H9 (cell line): ENCODE measurements around the gene SHH. TPM values are rescaled to one million over a fixed set of nuclear protein-coding genes. Genes with fewer than 3 reads are reported as not detected.

Experiments
- DNase-seq: peaks from one replicate; pipeline ENCODE4 v3.0.0-alpha.2; 2017
- H2AFZ ChIP-seq: one replicate; pipeline ENCODE4 v1.6.1; 2013; ENCODE audit warnings: mild to moderate bottlenecking, low read length, control low read depth, moderate library complexity
- H2AK5ac ChIP-seq: 2 replicates; pipeline ENCODE4 v1.6.1; 2013; ENCODE audit warnings: low read length, control low read depth, mixed read lengths; ENCODE audit not compliant: insufficient read length
- H2BK120ac ChIP-seq: one replicate; pipeline ENCODE4 v1.6.1; 2013; ENCODE audit warnings: low read depth, mild to moderate bottlenecking, low read length, control low read depth, inconsistent platforms; ENCODE audit not compliant: poor library complexity, severe bottlenecking
- H2BK12ac ChIP-seq: 2 replicates; pipeline ENCODE4 v1.6.1; 2013; ENCODE audit warnings: low read length, control low read depth, mixed read lengths, low read depth; ENCODE audit not compliant: insufficient read length
- H2BK15ac ChIP-seq: 2 replicates; pipeline ENCODE4 v1.6.1; 2013; ENCODE audit warnings: low read depth, low read length, control low read depth
- H2BK20ac ChIP-seq: one replicate; pipeline ENCODE4 v1.6.1; 2013; ENCODE audit warnings: low read depth, mild to moderate bottlenecking, low read length, control low read depth, inconsistent platforms; ENCODE audit not compliant: poor library complexity, severe bottlenecking
- H2BK5ac ChIP-seq: 2 replicates; pipeline ENCODE4 v1.6.1; 2013; ENCODE audit warnings: low read length, control low read depth, mixed read lengths; ENCODE audit not compliant: insufficient read length
- H3K14ac ChIP-seq: 2 replicates; pipeline ENCODE4 v1.6.1; 2013; ENCODE audit warnings: low read length, control low read depth; ENCODE audit not compliant: insufficient read depth
- H3K18ac ChIP-seq: 2 replicates; pipeline ENCODE4 v1.6.1; 2013; ENCODE audit warnings: low read depth, mild to moderate bottlenecking, mixed read lengths, low read length, control low read depth; ENCODE audit not compliant: insufficient read length
- H3K23ac ChIP-seq: 2 replicates; pipeline ENCODE4 v1.6.1; 2013; ENCODE audit warnings: low read length, control low read depth, mixed read lengths, low read depth; ENCODE audit not compliant: insufficient read length
- H3K23me2 ChIP-seq: 2 replicates; pipeline ENCODE4 v1.6.1; 2013; ENCODE audit warnings: low read depth, mild to moderate bottlenecking, mixed read lengths, low read length, control low read depth; ENCODE audit not compliant: insufficient read length, poor library complexity, severe bottlenecking
- H3K27ac ChIP-seq: 2 replicates; pipeline ENCODE4 v1.5.1; 2013; ENCODE audit warnings: low read length, control low read depth, mixed read lengths, low read depth; ENCODE audit not compliant: insufficient read length
- H3K27me3 ChIP-seq: 2 replicates; pipeline ENCODE4 v1.6.1; 2013; ENCODE audit warnings: low read length, control low read depth, inconsistent platforms; ENCODE audit not compliant: insufficient read depth
- H3K4ac ChIP-seq: 2 replicates; pipeline ENCODE4 v1.6.1; 2013; ENCODE audit warnings: low read depth, mild to moderate bottlenecking, control low read depth, inconsistent platforms, low read length, moderate library complexity
- H3K4me1 ChIP-seq: 2 replicates; pipeline ENCODE4 v1.6.1; 2013; ENCODE audit warnings: low read length, control low read depth, inconsistent platforms; ENCODE audit not compliant: insufficient read depth
- H3K4me2 ChIP-seq: 2 replicates; pipeline ENCODE4 v1.6.1; 2013; ENCODE audit warnings: low read length, control low read depth, mixed read lengths; ENCODE audit not compliant: insufficient read length, insufficient read depth
- H3K56ac ChIP-seq: 2 replicates; pipeline ENCODE4 v1.6.1; 2013; ENCODE audit warnings: low read depth, mild to moderate bottlenecking, mixed read lengths, low read length, control low read depth; ENCODE audit not compliant: insufficient read length
- H3K79me1 ChIP-seq: 2 replicates; pipeline ENCODE4 v1.6.1; 2013; ENCODE audit warnings: low read depth, mild to moderate bottlenecking, moderate library complexity, low read length, control low read depth, inconsistent platforms; ENCODE audit not compliant: insufficient read depth, poor library complexity, severe bottlenecking
- H3K79me2 ChIP-seq: 2 replicates; pipeline ENCODE4 v1.6.1; 2013; ENCODE audit warnings: low read length, control low read depth, inconsistent platforms; ENCODE audit not compliant: insufficient read depth
- H3K9ac ChIP-seq: 2 replicates; pipeline ENCODE4 v1.6.1; 2013; ENCODE audit warnings: low read length, control low read depth, mixed read lengths; ENCODE audit not compliant: insufficient read length; ENCODE audit errors: extremely low read depth
- H3K9me3 ChIP-seq: one replicate; pipeline ENCODE4 v1.6.1; 2013; ENCODE audit warnings: low read depth, low read length, inconsistent platforms; ENCODE audit not compliant: control insufficient read depth
- H3T11ph ChIP-seq: one replicate; pipeline ENCODE4 v1.6.1; 2013; ENCODE audit warnings: mild to moderate bottlenecking, low read length, control low read depth, inconsistent platforms
- H4K20me1 ChIP-seq: one replicate; pipeline ENCODE4 v1.6.1; 2013; ENCODE audit not compliant: control insufficient read depth, insufficient read length, insufficient read depth
- H4K5ac ChIP-seq: 2 replicates; pipeline ENCODE4 v1.6.1; 2013; ENCODE audit warnings: low read depth, mild to moderate bottlenecking, mixed read lengths, low read length, control low read depth; ENCODE audit not compliant: insufficient read length
- H4K8ac ChIP-seq: replicated peaks from 2 replicates; pipeline ENCODE4 v1.6.1; 2013; ENCODE audit warnings: low read length, control low read depth, mixed read lengths, low read depth; ENCODE audit not compliant: insufficient read length
- H4K91ac ChIP-seq: 2 replicates; pipeline ENCODE4 v1.6.1; 2013; ENCODE audit warnings: low read depth, mild to moderate bottlenecking, moderate library complexity, mixed read lengths, low read length, control low read depth; ENCODE audit not compliant: insufficient read length
- H3K27ac Mint-ChIP-seq, 3 experiments: 2 replicates in 2 of 3; 3 replicates in 1 of 3; pipeline ENCODE4 v1.8.0; 2020 to 2021; ENCODE audit warnings: mixed read lengths in 3 of 3, mild to moderate bottlenecking in 1 of 3, moderate library complexity in 1 of 3
- H3K27me3 Mint-ChIP-seq: 2 replicates; pipeline ENCODE4 v1.8.0; 2021; ENCODE audit warnings: low read depth, mild to moderate bottlenecking, moderate library complexity, mixed read lengths
- H3K36me3 Mint-ChIP-seq, 3 experiments: 2 replicates in 2 of 3; 3 replicates in 1 of 3; pipeline ENCODE4 v1.8.0; 2020 to 2021; ENCODE audit warnings: low read depth in 3 of 3, mixed read lengths in 3 of 3; ENCODE audit not compliant: insufficient read depth in 1 of 3
- H3K4me1 Mint-ChIP-seq, 2 experiments: 2 replicates each; pipeline ENCODE4 v1.8.0; 2020; ENCODE audit warnings: mixed read lengths in 2 of 2
- H3K4me3 Mint-ChIP-seq, 2 experiments: 2 replicates in 1 of 2; 3 replicates in 1 of 2; pipeline ENCODE4 v1.8.0; 2020 to 2021; ENCODE audit warnings: mild to moderate bottlenecking in 2 of 2, mixed read lengths in 2 of 2, moderate library complexity in 1 of 2
- H3K9me3 Mint-ChIP-seq, 2 experiments: 2 replicates in 1 of 2; 3 replicates in 1 of 2; pipeline ENCODE4 v1.8.0; 2020; ENCODE audit warnings: mild to moderate bottlenecking in 2 of 2, mixed read lengths in 2 of 2, moderate library complexity in 1 of 2
- CTCF ChIP-seq: fragments of 200-600 bp; sonication (generic); conservative IDR thresholded peaks from 3 replicates; pipeline ENCODE4 v1.8.0; 2021; ENCODE audit warnings: antibody characterized with exemption, mild to moderate bottlenecking
- WGBS: extraction: QIAGEN DNeasy Blood & Tissue Kit; methylation state at CpG from one replicate; pipeline ENCODE4 v1.1.7; 2013; ENCODE audit warnings: missing lambda C conversion rate, low lambda C conversion rate, mixed read lengths; ENCODE audit not compliant: insufficient read length; ENCODE audit errors: extremely low coverage; 5-methylcytosine and 5-hydroxymethylcytosine counted together
- total RNA-seq: library from RNA; stranded (reverse); gene quantifications from 2 replicates; pipeline ENCODE4 v1.2.1, GENCODE V29; 2021

SHH gene
- total RNA-seq, 1 experiment from 2014 or later: 0.07 TPM

- no peak for TF ChIP-seq CTCF
- H3K18ac ChIP-seq: no peak overlapping the region
- Mint-ChIP-seq H3K27ac (no peak overlapping the region), H3K9me3 (peaks cover 0 to 7% of the 10 kb centered on the region in 2 experiments; a peak in 3 of 5 replicates), H3K27me3 (peaks cover 39% of the 10 kb centered on the region), H3K4me1 (peaks cover 4% of the 10 kb centered on the region in 2 experiments), H3K36me3 (peaks cover 0 to 3% (median 0%) of the 10 kb centered on the region in 3 experiments; a peak in 1 of 7 replicates), H3K4me3 (no peak overlapping the region)
- H3K4me2 ChIP-seq: no peak overlapping the region
- no peak overlapping the region for H2AK5ac ChIP-seq
- H3K4me1 ChIP-seq: no peaks in the 10 kb centered on the region
- no peaks in the 10 kb centered on the region for H3K27me3 ChIP-seq
- no peak overlapping the region for H3K23ac ChIP-seq
- no peak overlapping the region for H3K27ac ChIP-seq
- H2BK20ac ChIP-seq: no peak overlapping the region
- no peak overlapping the region for H3K14ac ChIP-seq
- H2BK5ac ChIP-seq: no peak overlapping the region
- no peak overlapping the region for H4K8ac ChIP-seq
- H3K4ac ChIP-seq: no peak overlapping the region
- H3K9ac ChIP-seq: no peak overlapping the region
- no peak overlapping the region for H2AFZ ChIP-seq
- H3K79me2 ChIP-seq: no peaks in the 10 kb centered on the region
- H3K56ac ChIP-seq: no peak overlapping the region
- H4K5ac ChIP-seq: no peak overlapping the region
- H2BK12ac ChIP-seq: no peak overlapping the region
- peaks cover 3% of the 10 kb centered on the region for H3K23me2 ChIP-seq
- 100% methylated on average over 2 of the region's 14 CpGs for WGBS
- no peak overlapping the region for H2BK120ac ChIP-seq
- H2BK15ac ChIP-seq: no peak overlapping the region
- H3K9me3 ChIP-seq: no peaks in the 10 kb centered on the region
- H4K20me1 ChIP-seq: no peaks in the 10 kb centered on the region
- DNase-seq: no peak
- no peaks in the 10 kb centered on the region for H3K79me1 ChIP-seq
- H3T11ph ChIP-seq: no peak overlapping the region
- H4K91ac ChIP-seq: no peak overlapping the region
Measured at GRCh38 chr7:155792315-155792960, 19.8 kb downstream of the SHH start.
